ENCODE measurements around the gene LPIN2. TPM values are rescaled to one million over a fixed set of nuclear protein-coding genes. Genes with fewer than 3 reads are reported as not detected.

Gene LPIN2, protein sequence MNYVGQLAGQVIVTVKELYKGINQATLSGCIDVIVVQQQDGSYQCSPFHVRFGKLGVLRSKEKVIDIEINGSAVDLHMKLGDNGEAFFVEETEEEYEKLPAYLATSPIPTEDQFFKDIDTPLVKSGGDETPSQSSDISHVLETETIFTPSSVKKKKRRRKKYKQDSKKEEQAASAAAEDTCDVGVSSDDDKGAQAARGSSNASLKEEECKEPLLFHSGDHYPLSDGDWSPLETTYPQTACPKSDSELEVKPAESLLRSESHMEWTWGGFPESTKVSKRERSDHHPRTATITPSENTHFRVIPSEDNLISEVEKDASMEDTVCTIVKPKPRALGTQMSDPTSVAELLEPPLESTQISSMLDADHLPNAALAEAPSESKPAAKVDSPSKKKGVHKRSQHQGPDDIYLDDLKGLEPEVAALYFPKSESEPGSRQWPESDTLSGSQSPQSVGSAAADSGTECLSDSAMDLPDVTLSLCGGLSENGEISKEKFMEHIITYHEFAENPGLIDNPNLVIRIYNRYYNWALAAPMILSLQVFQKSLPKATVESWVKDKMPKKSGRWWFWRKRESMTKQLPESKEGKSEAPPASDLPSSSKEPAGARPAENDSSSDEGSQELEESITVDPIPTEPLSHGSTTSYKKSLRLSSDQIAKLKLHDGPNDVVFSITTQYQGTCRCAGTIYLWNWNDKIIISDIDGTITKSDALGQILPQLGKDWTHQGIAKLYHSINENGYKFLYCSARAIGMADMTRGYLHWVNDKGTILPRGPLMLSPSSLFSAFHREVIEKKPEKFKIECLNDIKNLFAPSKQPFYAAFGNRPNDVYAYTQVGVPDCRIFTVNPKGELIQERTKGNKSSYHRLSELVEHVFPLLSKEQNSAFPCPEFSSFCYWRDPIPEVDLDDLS
- total RNA-seq, result 10 to 100 TPM; 82.9 to 83.2 TPM
- 68.6 TPM for polyA plus RNA-seq

DNA sequence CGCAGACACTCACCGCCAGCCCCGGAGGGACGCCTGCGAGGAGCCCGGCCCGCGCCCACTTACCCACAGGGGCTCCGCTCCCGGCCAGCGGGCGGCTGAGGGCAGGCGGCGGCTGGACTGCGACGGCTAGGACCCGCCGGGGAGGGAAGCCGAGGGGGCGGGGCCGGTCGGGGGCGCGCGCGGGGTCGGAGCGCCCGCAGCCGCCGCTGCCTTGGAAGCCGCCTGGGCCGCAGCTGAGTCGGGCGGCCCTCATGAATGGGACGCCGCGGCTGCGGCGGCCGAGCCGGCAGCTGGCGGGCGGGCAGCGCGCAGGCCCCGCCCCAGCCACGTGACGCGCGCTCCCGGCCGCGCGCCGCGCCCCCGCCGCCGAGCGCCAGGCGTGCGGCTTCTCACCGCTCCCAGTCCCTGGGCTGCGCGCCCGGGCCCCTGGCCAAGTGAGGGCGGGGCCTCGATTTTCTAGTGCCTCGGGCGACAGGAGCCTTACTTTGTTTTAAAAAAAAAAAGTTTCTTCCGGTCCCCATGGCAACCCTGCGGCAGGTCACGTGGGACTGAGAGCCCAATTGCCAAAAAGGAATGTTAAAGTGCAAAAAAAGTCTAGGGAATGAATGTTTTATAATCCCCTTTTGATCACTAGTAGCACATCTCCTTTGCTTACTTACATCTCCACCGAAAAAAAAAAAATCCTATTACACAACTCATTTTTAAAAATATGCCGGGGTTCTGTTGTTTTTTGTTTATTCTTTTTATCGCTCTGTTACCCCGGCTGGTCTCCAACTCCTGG lies at the start of gene LPIN2:
Gene LPIN2 (minus strand): TSS at position 121 of the 781 bp plus-strand sequence. CDS start 52,304 bp downstream, outside the sequence.
- Histone ChIP-seq H3K9me3 (ENCODE audit: low read length) (no peaks in the 10 kb centered on the region), H3K4me1 (ENCODE audit: insufficient read depth, low read length) (peaks cover 71% of the 10 kb centered on the region), H3K36me3 (ENCODE audit: insufficient read depth, low read length) (peaks cover 12% of the 10 kb centered on the region), H3K27me3 (ENCODE audit: insufficient read depth, low read length, poor library complexity, severe bottlenecking) (no peaks in the 10 kb centered on the region), H3K4me3 (ENCODE audit: low read length) (peak within 1 kb of the TSS; percentile 55), H3K27ac (ENCODE audit: low read depth, low read length) (peak within 1 kb of the TSS; percentile 66)
- peaks cover 58 to 72% (median 66%) of the 10 kb centered on the region in 3 donors for H3K4me1 Mint-ChIP-seq
- DNase-seq, result peak; percentile 91 to 99 (median 98)
- H3K9me3 Mint-ChIP-seq, result no peaks in the 10 kb centered on the region
- peak within 1 kb of the TSS; percentile 93 to 97 (median 97) for H3K4me3 Mint-ChIP-seq
- peak within 1 kb of the TSS; percentile 94 to 98 (median 96) for H3K27ac Mint-ChIP-seq
- ChIA-PET CTCF (interaction anchor here (5.0 to 9.1 kb wide), 2 partner anchors 19 to 50 kb away, joined by 27 to 71 read pairs; no protein-coding TSS in a partner anchor), POLR2A (interaction anchor here (1.1 to 1.3 kb wide), 2 partner anchors 48 to 233 kb away, joined by 3 to 15 read pairs; no protein-coding TSS in a partner anchor)
- H3K36me3 Mint-ChIP-seq, result peaks cover 4 to 29% (median 4%) of the 10 kb centered on the region in 3 donors
- H3K27me3 Mint-ChIP-seq, result peaks cover 2 to 3% of the 10 kb centered on the region in 2 donors

DNA sequence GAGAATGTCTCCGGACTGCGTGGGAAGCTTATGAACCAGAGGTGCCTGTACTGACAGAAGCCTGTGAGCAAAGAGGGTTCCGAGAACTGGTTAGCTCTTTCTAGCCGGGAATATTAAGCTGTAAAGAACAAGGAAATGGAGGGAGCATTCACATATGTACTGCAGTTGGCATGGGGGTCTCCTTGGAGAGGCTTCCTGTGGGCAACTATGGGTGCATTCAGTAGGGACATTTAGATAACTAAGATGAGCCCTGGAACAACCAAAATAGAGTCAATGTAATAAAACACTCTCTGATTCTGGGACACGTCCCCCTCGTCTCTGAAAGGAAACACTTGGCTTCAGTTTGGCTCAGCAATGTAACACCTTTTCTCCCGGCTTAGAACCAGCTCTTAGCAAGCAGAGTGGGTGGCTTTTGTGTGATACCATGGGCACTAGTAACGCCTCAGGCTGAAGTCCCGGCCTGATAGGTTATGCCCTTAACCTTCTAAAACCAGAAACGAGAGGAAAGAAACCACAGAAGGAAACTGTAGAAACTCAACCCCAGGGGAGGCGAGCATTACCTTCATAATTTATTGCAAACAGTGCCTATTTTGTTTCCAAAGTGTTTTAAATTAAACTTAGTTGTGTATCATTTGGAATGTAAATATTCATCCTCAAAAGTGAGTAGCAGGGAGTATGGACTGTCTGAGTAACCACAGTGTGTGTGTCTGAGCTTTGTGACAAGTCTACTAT lies 48.8 kb upstream of the LPIN2 start:
- H3K36me3 ChIP-seq (ENCODE audit: insufficient read depth, low read length), result no peaks in the 10 kb centered on the region
- peak overlapping the region; percentile 62 for H3K4me3 ChIP-seq (ENCODE audit: low read length)
- no peaks in the 10 kb centered on the region for H3K9me3 Mint-ChIP-seq
- peaks cover 67% of the 10 kb centered on the region for H3K4me1 ChIP-seq (ENCODE audit: insufficient read depth, low read length)
- peaks cover 0 to 7% (median 0%) of the 10 kb centered on the region in 3 donors for H3K36me3 Mint-ChIP-seq
- peak overlapping the region; percentile 83 for H3K27ac ChIP-seq (ENCODE audit: low read depth, low read length)
- no peaks in the 10 kb centered on the region for H3K27me3 Mint-ChIP-seq
- peak; percentile 19 to 69 (median 29) for DNase-seq
- ChIA-PET POLR2A (interaction anchor here (0.5 to 3.9 kb wide), 15 partner anchors 49 to 429 kb away, joined by 3 to 30 read pairs (median 4); partner anchors contain the start of genes LPIN2 and MYL12A), CTCF (interaction anchor here (0.7 to 6.3 kb wide), 38 partner anchors 9 to 490 kb away, joined by 3 to 144 read pairs (median 6); partner anchors contain the start of genes LPIN2, METTL4, MYL12A and NDC80)
- peaks cover 74 to 83% (median 80%) of the 10 kb centered on the region in 3 donors for H3K4me1 Mint-ChIP-seq
- no peaks in the 10 kb centered on the region for H3K27me3 ChIP-seq (ENCODE audit: insufficient read depth, low read length, poor library complexity, severe bottlenecking)
- H3K27ac Mint-ChIP-seq, result peak overlapping the region; percentile 86 to 98 (median 97)
- H3K4me3 Mint-ChIP-seq, result peak overlapping the region; percentile 60 to 92 (median 83)
- H3K9me3 ChIP-seq (ENCODE audit: low read length), result no peaks in the 10 kb centered on the region

DNA sequence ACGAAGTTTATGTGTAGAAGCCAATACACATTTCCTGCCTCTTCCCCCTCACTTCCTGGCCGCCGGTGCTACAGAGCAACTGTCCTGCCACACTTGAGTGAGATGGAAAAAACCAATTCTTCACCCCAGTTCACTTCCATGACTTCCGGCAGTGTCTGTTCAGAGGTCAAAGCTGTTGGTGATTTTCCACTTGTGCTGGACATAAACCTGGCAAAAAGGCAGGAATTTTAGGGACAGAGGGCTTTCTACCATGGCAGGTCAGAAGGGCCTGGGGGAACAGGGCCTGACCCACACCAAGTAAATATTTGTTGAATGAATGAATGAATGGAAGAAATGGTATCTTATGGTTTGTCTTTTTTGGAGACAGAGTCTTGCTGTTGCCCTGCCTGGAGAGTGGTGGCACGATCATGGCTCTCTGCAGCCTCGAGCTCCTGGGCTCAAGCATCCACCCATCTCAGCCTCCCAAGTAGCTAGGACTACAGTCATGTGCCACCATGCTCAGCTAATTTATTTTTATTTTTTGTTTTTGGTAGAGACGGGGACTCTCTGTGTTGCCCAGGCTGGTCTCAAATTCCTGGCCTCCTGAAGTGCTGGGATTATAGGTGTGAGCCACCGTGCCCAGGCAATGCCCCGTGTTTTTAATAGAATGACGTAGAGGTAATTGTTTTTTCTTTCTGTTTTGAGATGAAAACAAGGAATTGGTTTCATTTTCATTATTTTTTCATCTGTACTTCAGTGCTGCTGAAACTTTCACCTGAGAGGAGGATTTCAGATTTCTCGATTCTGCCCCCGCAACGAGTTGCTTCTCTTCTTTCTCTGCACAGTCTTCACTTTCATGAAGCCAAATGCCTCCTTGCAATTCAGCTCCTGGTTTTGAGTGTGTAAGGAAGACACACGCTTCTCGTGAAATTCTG lies 48.0 kb upstream of the LPIN2 start:
- H3K27ac ChIP-seq (ENCODE audit: low read depth, low read length), result peak overlapping the region; percentile 83
- DNase-seq, result peak; percentile 27 to 71 (median 65)

DNA sequence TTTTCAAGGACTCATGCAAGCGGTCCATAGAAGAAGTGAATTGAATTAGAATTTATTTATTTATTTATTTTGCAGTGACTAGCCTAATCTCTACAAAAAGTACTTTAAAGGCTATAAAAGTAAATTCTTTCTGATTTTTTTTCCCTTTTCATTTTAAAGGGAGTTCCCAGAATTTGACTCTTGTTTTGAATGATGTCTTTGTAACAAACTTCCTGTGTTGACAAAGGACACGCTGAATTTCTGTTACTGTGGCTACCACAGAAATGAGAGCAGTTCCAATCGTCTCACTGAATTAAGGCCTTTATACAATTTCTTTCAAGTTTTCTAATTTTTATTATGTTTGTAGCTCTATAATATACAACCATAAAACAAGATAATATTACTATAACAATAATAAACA lies 46.3 kb upstream of the LPIN2 start:
- no peak overlapping the region for H3K4me3 ChIP-seq (ENCODE audit: low read length)
- peaks cover 68 to 78% (median 75%) of the 10 kb centered on the region in 3 donors for H3K4me1 Mint-ChIP-seq
- H3K36me3 Mint-ChIP-seq, result peaks cover under 1 to 7% (median 3%) of the 10 kb centered on the region in 3 donors
- POLR2A ChIA-PET, result interaction anchor here (0.6 to 3.9 kb wide), 3 partner anchors 30 to 189 kb away, joined by 4 to 15 read pairs (median 6); partner anchors contain the start of genes LPIN2 and MYL12A
- peaks cover 77% of the 10 kb centered on the region for H3K4me1 ChIP-seq (ENCODE audit: insufficient read depth, low read length)
- peak overlapping the region; percentile 86 to 98 (median 97) for H3K27ac Mint-ChIP-seq
- H3K9me3 ChIP-seq (ENCODE audit: low read length), result no peaks in the 10 kb centered on the region
- DNase-seq, result peak in 2 of 5 donors; percentile 50 to 63
- H3K9me3 Mint-ChIP-seq, result no peaks in the 10 kb centered on the region
- H3K27ac ChIP-seq (ENCODE audit: low read depth, low read length), result peak overlapping the region; percentile 83
- no peaks in the 10 kb centered on the region for H3K27me3 ChIP-seq (ENCODE audit: insufficient read depth, low read length, poor library complexity, severe bottlenecking)
- CTCF ChIA-PET, result interaction anchor here (0.9 to 4.2 kb wide), 4 partner anchors 63 to 187 kb away, joined by 3 to 42 read pairs (median 6); partner anchors contain the start of gene MYL12A
- H3K27me3 Mint-ChIP-seq, result no peaks in the 10 kb centered on the region
- peak overlapping the region in 6 of 7 donors; percentile 11 to 72 (median 46) for H3K4me3 Mint-ChIP-seq
- no peaks in the 10 kb centered on the region for H3K36me3 ChIP-seq (ENCODE audit: insufficient read depth, low read length)

More for the DNA sequence above, 48.0 kb upstream of the LPIN2 start:
- Histone ChIP-seq H3K9me3 (ENCODE audit: low read length) (no peaks in the 10 kb centered on the region), H3K4me3 (ENCODE audit: low read length) (peak overlapping the region; percentile 62), H3K27me3 (ENCODE audit: insufficient read depth, low read length, poor library complexity, severe bottlenecking) (no peaks in the 10 kb centered on the region), H3K4me1 (ENCODE audit: insufficient read depth, low read length) (peaks cover 75% of the 10 kb centered on the region), H3K36me3 (ENCODE audit: insufficient read depth, low read length) (no peaks in the 10 kb centered on the region)
- Mint-ChIP-seq H3K9me3 (no peaks in the 10 kb centered on the region), H3K27ac (peak overlapping the region; percentile 86 to 98 (median 97)), H3K27me3 (no peaks in the 10 kb centered on the region), H3K4me3 (peak overlapping the region; percentile 60 to 92 (median 83)), H3K4me1 (peaks cover 71 to 80% (median 78%) of the 10 kb centered on the region in 3 donors), H3K36me3 (peaks cover 0 to 7% (median 0%) of the 10 kb centered on the region in 3 donors)
- ChIA-PET CTCF (interaction anchor here (0.7 to 6.3 kb wide), 17 partner anchors 14 to 186 kb away, joined by 3 to 144 read pairs (median 7); partner anchors contain the start of genes LPIN2 and MYL12A), POLR2A (interaction anchor here (0.5 to 3.9 kb wide), 12 partner anchors 48 to 429 kb away, joined by 3 to 30 read pairs (median 4); partner anchors contain the start of genes LPIN2 and MYL12A)

DNA sequence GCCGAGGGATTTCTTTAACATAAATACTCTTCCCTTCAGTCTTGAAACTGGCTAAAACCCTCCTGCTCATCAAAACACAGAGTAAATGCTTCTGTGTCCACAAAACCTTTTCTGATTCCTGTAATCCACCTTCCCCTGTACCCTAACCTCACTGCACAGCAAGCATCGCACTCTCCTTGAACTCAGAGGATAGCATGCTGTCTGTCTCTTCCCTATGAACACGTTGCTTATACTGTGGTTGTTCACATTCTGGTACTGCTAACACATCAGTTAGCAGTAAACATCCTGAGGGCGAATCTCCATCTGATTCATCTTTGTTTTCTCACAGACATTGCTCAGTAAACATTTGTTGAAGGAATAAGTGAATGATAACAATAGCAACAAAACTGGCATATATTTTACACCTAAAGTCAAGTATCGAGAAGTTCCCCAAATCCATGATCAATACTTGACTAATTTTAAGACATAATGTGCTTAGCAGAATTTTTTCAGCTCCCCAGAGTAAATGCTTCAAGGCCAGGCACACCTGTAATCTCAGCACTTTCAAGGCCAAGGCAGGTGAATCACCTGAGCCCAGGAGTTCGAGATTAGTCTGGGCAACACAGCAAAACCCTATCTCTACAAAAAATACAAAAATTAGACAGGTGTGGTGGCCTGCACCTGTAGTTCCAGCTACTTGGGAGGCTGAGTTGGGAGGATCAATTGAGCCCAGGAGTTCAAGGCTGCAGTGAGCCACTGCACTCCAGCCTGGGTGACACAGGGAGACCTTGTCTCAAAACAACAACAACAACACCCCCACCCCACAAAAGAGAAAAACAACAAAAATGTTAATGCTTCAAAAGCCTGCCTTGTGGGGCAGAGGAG lies 45.6 kb upstream of the LPIN2 start:
- H3K9me3 Mint-ChIP-seq, result no peaks in the 10 kb centered on the region
- H3K36me3 ChIP-seq (ENCODE audit: insufficient read depth, low read length), result no peaks in the 10 kb centered on the region
- H3K4me3 Mint-ChIP-seq, result peak overlapping the region; percentile 2 to 72 (median 55)
- peaks cover 2 to 7% (median 7%) of the 10 kb centered on the region in 3 donors for H3K36me3 Mint-ChIP-seq
- H3K4me1 ChIP-seq (ENCODE audit: insufficient read depth, low read length), result peaks cover 77% of the 10 kb centered on the region
- H3K4me3 ChIP-seq (ENCODE audit: low read length), result no peak overlapping the region
- peak in 2 of 5 donors; percentile 23 to 48 for DNase-seq
- H3K4me1 Mint-ChIP-seq, result peaks cover 71 to 80% (median 75%) of the 10 kb centered on the region in 3 donors
- H3K9me3 ChIP-seq (ENCODE audit: low read length), result no peaks in the 10 kb centered on the region
- ChIA-PET POLR2A (interaction anchor here (0.6 to 3.9 kb wide), 3 partner anchors 31 to 189 kb away, joined by 4 to 15 read pairs (median 6); partner anchors contain the start of genes LPIN2 and MYL12A), CTCF (interaction anchor here (2.6 kb wide), 1 partner anchor 64 kb away, joined by 9 read pairs; no protein-coding TSS in a partner anchor)
- H3K27me3 Mint-ChIP-seq, result no peaks in the 10 kb centered on the region
- no peaks in the 10 kb centered on the region for H3K27me3 ChIP-seq (ENCODE audit: insufficient read depth, low read length, poor library complexity, severe bottlenecking)
- peak overlapping the region; percentile 86 to 98 (median 97) for H3K27ac Mint-ChIP-seq
- peak overlapping the region; percentile 83 for H3K27ac ChIP-seq (ENCODE audit: low read depth, low read length)

All from CD8-positive, alpha-beta memory T cell (primary cell).